GM19023 (cell line): ENCODE data around the gene NAT16.

ENCODE experiments used
- ATAC-seq: cut with Tn5 transposase; IDR thresholded peaks from one replicate; pipeline ENCODE4 v1.9.1; 2021; ENCODE audit warnings: mild to moderate bottlenecking, moderate library complexity; ENCODE audit not compliant: unreplicated experiment

The NAT16 gene

GRCh38 chr7:101172005-101172853 lies 7.9 kb downstream of the NAT16 start:
- no peak for ATAC-seq

- no peak for ATAC-seq
Observed at GRCh38 chr7:101171442-101171837, 8.7 kb downstream of the NAT16 start.

GRCh38 chr7:101170617-101171441 lies 9.3 kb downstream of the NAT16 start:
- no peak for ATAC-seq

GRCh38 chr7:101169838-101170551 lies 10.1 kb downstream of the NAT16 start:
- ATAC-seq = no peak

- no peak for ATAC-seq
Observed at GRCh38 chr7:101169110-101169837, 10.8 kb downstream of the NAT16 start.

GRCh38 chr7:101168412-101169049 lies 11.6 kb downstream of the NAT16 start:
- no peak for ATAC-seq

- no peak for ATAC-seq
Observed at GRCh38 chr7:101167645-101168411, 12.3 kb downstream of the NAT16 start.

GRCh38 chr7:101166909-101167644 lies 13.0 kb downstream of the NAT16 start:
- ATAC-seq = no peak

GRCh38 chr7:101166648-101166908 lies 13.5 kb downstream of the NAT16 start:
- ATAC-seq = no peak

GRCh38 chr7:101165958-101166647 lies 14.0 kb downstream of the NAT16 start:
- ATAC-seq = no peak

- peak; percentile 67 for ATAC-seq
Observed at GRCh38 chr7:101165075-101165957, 14.8 kb downstream of the NAT16 start, which contains the start of gene VGF. TSS of gene VGF (minus strand) at chr7:101165569. CDS start at chr7:101164843, 726 bp downstream.

GRCh38 chr7:101164071-101164840 lies 15.8 kb downstream of the NAT16 start:
- no peak for ATAC-seq

- ATAC-seq = no peak
Observed at GRCh38 chr7:101163279-101164070, 16.6 kb downstream of the NAT16 start.

GRCh38 chr7:101162551-101163278 lies 17.4 kb downstream of the NAT16 start:
- no peak for ATAC-seq
